ENCODE measurements around the gene SLC16A10. TPM values are rescaled to one million over a fixed set of nuclear protein-coding genes. Genes with fewer than 3 reads are reported as not detected.

SLC16A10 gene
- total and polyA plus RNA-seq, 2 of the 4 experiments (the other 2 are of a cell fraction) = not detected

- peak overlapping the region; percentile 47 for H2AFZ ChIP-seq (replicated peaks; ENCODE audit: low read length, poor library complexity)
- ATAC-seq (ENCODE audit: low read depth) = no peak
- in situ Hi-C loops (cut with MboI; ENCODE audit: low sequenced_read_pairs) = no loop called here
Measured at GRCh38 chr6:111250791-111251354, 163.6 kb downstream of the SLC16A10 start.

More at GRCh38 chr6:111250791-111251354, 163.6 kb downstream of the SLC16A10 start:
- H3K4me3 ChIP-seq (ENCODE audit: insufficient read depth, low read depth, low read length) = no peak overlapping the region
- no peak overlapping the region for H3K27ac ChIP-seq (ENCODE audit: insufficient read depth, low read length)
- no peaks in the 10 kb centered on the region for H4K20me1 ChIP-seq (ENCODE audit: insufficient read depth, low read length)
- ChIA-PET CTCF (no interaction called here), POLR2A (ENCODE audit: unreplicated experiment) (no interaction called here)
- TF ChIP-seq RAD21 (IDR thresholded peaks at IDR 0.05; ENCODE audit: low read length) = no peak
- no peak for TF ChIP-seq MAZ (IDR thresholded peaks at IDR 0.05; ENCODE audit: borderline replicate concordance, low read depth, low read length)
- no peak for TF ChIP-seq RCOR1 (IDR thresholded peaks at IDR 0.05; ENCODE audit: insufficient replicate concordance, low read length)
- TF ChIP-seq USF2 (IDR thresholded peaks at IDR 0.05; ENCODE audit: low read depth, low read length) = no peak
- no peak for TF ChIP-seq CEBPB (IDR thresholded peaks at IDR 0.05; ENCODE audit: low read depth, low read length)
- TF ChIP-seq BHLHE40 (IDR thresholded peaks at IDR 0.05; ENCODE audit: low read depth, low read length) = no peak
- TF ChIP-seq NFE2L2 (IDR thresholded peaks at IDR 0.05; ENCODE audit: low read depth, low read length) = no peak
- TF ChIP-seq MXI1 (IDR thresholded peaks at IDR 0.05; ENCODE audit: borderline replicate concordance, low read depth, low read length) = no peak
- TF ChIP-seq FOS (IDR thresholded peaks at IDR 0.05; ENCODE audit: low read depth, low read length) = no peak
- no peaks in the 10 kb centered on the region for H3K27me3 ChIP-seq (ENCODE audit: control insufficient read depth, insufficient read depth, low read length)
- no peak overlapping the region for H2BK15ac ChIP-seq (ENCODE audit: low read depth, low read length)
- intact Hi-C loops (cut with micrococcal nuclease) (no loop called here), dilution Hi-C loops (cut with HindIII; ENCODE audit: low sequenced_read_pairs, unreplicated experiment) (no loop called here)
- H3K4me1 ChIP-seq (ENCODE audit: control insufficient read depth, insufficient read depth, low read length) = peaks cover 2% of the 10 kb centered on the region; the same call in 1 of the 2 replicates
- H3K79me1 ChIP-seq (ENCODE audit: low read depth in 1 of 2, low read length in 2 of 2) = no peaks in the 10 kb centered on the region
- no peaks in the 10 kb centered on the region for H3K9me1 ChIP-seq (ENCODE audit: insufficient read depth, low read length)
- no peaks in the 10 kb centered on the region for H3K36me3 ChIP-seq (ENCODE audit: control insufficient read depth, insufficient read depth, low read length)
- H4K5ac ChIP-seq (ENCODE audit: low read depth, low read length) = no peak overlapping the region
- no peak overlapping the region for H3K23ac ChIP-seq (ENCODE audit: low read depth, low read length)
- DNase-seq = no peak
- no peak overlapping the region for H4K91ac ChIP-seq (ENCODE audit: insufficient read depth, low read depth, low read length)
- no peak overlapping the region for H3K4me2 ChIP-seq (ENCODE audit: low read depth, low read length)
- no peaks in the 10 kb centered on the region for H3K9me3 ChIP-seq (ENCODE audit: control insufficient read depth, insufficient read depth, low read length)
- H2AK9ac ChIP-seq (replicated peaks; ENCODE audit: low read depth, low read length, poor library complexity) = no peak overlapping the region
- no peak overlapping the region for H3K4ac ChIP-seq (ENCODE audit: low read depth, low read length)
- no peak overlapping the region for H3K14ac ChIP-seq (replicated peaks; ENCODE audit: low read depth, low read length)
- no peak overlapping the region for H3K56ac ChIP-seq (ENCODE audit: extremely low read depth, insufficient read depth, low read length)
- H3K18ac ChIP-seq (ENCODE audit: low read depth, low read length) = peak overlapping the region; percentile 36; the same call in 1 of the 2 replicates
- no peak overlapping the region for H2BK20ac ChIP-seq (ENCODE audit: low read depth, low read length)
- no peak overlapping the region for H2BK5ac ChIP-seq (ENCODE audit: low read depth, low read length, poor library complexity, severe bottlenecking)
- WGBS, 2 experiments (ENCODE audit: extremely low coverage in 2 of 2, insufficient read length in 1 of 2) = no CpG with 5 or more reads among the region's 4 CpGs
- BruUV-seq (replicated peaks) = no TSS peak
- no peak overlapping the region for H3K9ac ChIP-seq (ENCODE audit: low read depth, low read length)
- no peak overlapping the region for H4K8ac ChIP-seq (ENCODE audit: low read depth in 2 of 2, low read length in 2 of 2)
- no peak overlapping the region for H2BK120ac ChIP-seq (ENCODE audit: low read depth, low read length)
- no peak overlapping the region for H2AK5ac ChIP-seq (ENCODE audit: low read depth, low read length)
